Measurements from ENCODE around the gene PMPCA.

PMPCA gene

GRCh38 chr9:136457326-136457725, 46.9 kb downstream of the PMPCA start:
- 0 out of 2 replicates have a peak, but pooled peaks cover 1% of the 10 kb centered on the region for H3K36me3 ChIP-seq (ENCODE audit: low read length)
- no peaks in the 10 kb centered on the region for H3K79me2 ChIP-seq (ENCODE audit: insufficient read depth, low read length)
- H3K9me2 ChIP-seq (replicated peaks; ENCODE audit: insufficient read depth, low read length): no peaks in the 10 kb centered on the region
- TF ChIP-seq CTCF (IDR thresholded peaks at IDR 0.05; ENCODE audit: insufficient read depth, low read length, poor library complexity, severe bottlenecking): no peak
- TF ChIP-seq EZH2phosphoT487 (conservative IDR thresholded peaks at IDR 0.05; ENCODE audit: low read length): no peak
- H4K20me1 ChIP-seq (ENCODE audit: low read depth, low read length): no peaks in the 10 kb centered on the region
- no peak overlapping the region for H3K4me2 ChIP-seq (ENCODE audit: low read depth, low read length, poor library complexity, severe bottlenecking)
- no peak overlapping the region for H3K4me3 ChIP-seq (ENCODE audit: insufficient read depth, low read length, poor library complexity, severe bottlenecking)
- H3K9ac ChIP-seq (ENCODE audit: low read length): no peak overlapping the region
- no peak overlapping the region for H3K27ac ChIP-seq (ENCODE audit: low read depth, low read length)
- no peaks in the 10 kb centered on the region for H3K9me3 ChIP-seq (ENCODE audit: insufficient read depth, low read length)
- H2AFZ ChIP-seq (ENCODE audit: low read depth, low read length, severe bottlenecking): no peak overlapping the region
- H3F3A ChIP-seq (ENCODE audit: insufficient read depth): no peaks in the 10 kb centered on the region
- H3K27me3 ChIP-seq (ENCODE audit: low read length): no peaks in the 10 kb centered on the region

- Histone ChIP-seq H2AFZ (ENCODE audit: low read depth, low read length, severe bottlenecking) (no peak overlapping the region), H3K27me3 (ENCODE audit: low read length) (no peaks in the 10 kb centered on the region), H3K9me3 (ENCODE audit: insufficient read depth, low read length) (no peaks in the 10 kb centered on the region), H3K27ac (ENCODE audit: low read depth, low read length) (no peak overlapping the region), H3K9me2 (replicated peaks; ENCODE audit: insufficient read depth, low read length) (no peaks in the 10 kb centered on the region), H3K4me3 (ENCODE audit: insufficient read depth, low read length, poor library complexity, severe bottlenecking) (no peak overlapping the region), H3K4me2 (ENCODE audit: low read depth, low read length, poor library complexity, severe bottlenecking) (no peak overlapping the region), H3K36me3 (ENCODE audit: low read length) (peaks cover 3% of the 10 kb centered on the region; the same call in 1 of the 2 replicates), H3F3A (ENCODE audit: insufficient read depth) (no peaks in the 10 kb centered on the region), H3K9ac (ENCODE audit: low read length) (no peak overlapping the region), H4K20me1 (ENCODE audit: low read depth, low read length) (no peaks in the 10 kb centered on the region), H3K79me2 (ENCODE audit: insufficient read depth, low read length) (no peaks in the 10 kb centered on the region)
- TF ChIP-seq CTCF (IDR thresholded peaks at IDR 0.05; ENCODE audit: insufficient read depth, low read length, poor library complexity, severe bottlenecking) (no peak), EZH2phosphoT487 (conservative IDR thresholded peaks at IDR 0.05; ENCODE audit: low read length) (no peak)
Measured at GRCh38 chr9:136459425-136459824, 49.0 kb downstream of the PMPCA start.

GRCh38 chr9:136460772-136461325, 50.4 kb downstream of the PMPCA start:
- Histone ChIP-seq H3K79me2 (ENCODE audit: insufficient read depth, low read length) (no peaks in the 10 kb centered on the region), H2AFZ (ENCODE audit: low read depth, low read length, severe bottlenecking) (no peak overlapping the region), H3K36me3 (ENCODE audit: low read length) (peaks cover 3% of the 10 kb centered on the region; the same call in 1 of the 2 replicates), H3K27me3 (ENCODE audit: low read length) (no peaks in the 10 kb centered on the region), H4K20me1 (ENCODE audit: low read depth, low read length) (no peaks in the 10 kb centered on the region), H3K27ac (ENCODE audit: low read depth, low read length) (no peak overlapping the region), H3K4me2 (ENCODE audit: low read depth, low read length, poor library complexity, severe bottlenecking) (no peak overlapping the region), H3K9me3 (ENCODE audit: insufficient read depth, low read length) (no peaks in the 10 kb centered on the region), H3F3A (ENCODE audit: insufficient read depth) (no peaks in the 10 kb centered on the region), H3K9ac (ENCODE audit: low read length) (no peak overlapping the region), H3K9me2 (replicated peaks; ENCODE audit: insufficient read depth, low read length) (no peaks in the 10 kb centered on the region), H3K4me3 (ENCODE audit: insufficient read depth, low read length, poor library complexity, severe bottlenecking) (no peak overlapping the region)
- TF ChIP-seq CTCF (IDR thresholded peaks at IDR 0.05; ENCODE audit: insufficient read depth, low read length, poor library complexity, severe bottlenecking): no peak
- TF ChIP-seq EZH2phosphoT487 (conservative IDR thresholded peaks at IDR 0.05; ENCODE audit: low read length): no peak

Measured in SU-DHL-6 (cell line).